Raji (cell line): ENCODE measurements around the gene NACC1.

Experiments
- POLR2A ChIP-seq: IDR thresholded peaks from 2 replicates; pipeline ENCODE4 v1.6.1; 2011; ENCODE audit warnings: low read depth, low read length, control low read depth; ENCODE audit not compliant: insufficient read depth

NACC1 gene

DNA sequence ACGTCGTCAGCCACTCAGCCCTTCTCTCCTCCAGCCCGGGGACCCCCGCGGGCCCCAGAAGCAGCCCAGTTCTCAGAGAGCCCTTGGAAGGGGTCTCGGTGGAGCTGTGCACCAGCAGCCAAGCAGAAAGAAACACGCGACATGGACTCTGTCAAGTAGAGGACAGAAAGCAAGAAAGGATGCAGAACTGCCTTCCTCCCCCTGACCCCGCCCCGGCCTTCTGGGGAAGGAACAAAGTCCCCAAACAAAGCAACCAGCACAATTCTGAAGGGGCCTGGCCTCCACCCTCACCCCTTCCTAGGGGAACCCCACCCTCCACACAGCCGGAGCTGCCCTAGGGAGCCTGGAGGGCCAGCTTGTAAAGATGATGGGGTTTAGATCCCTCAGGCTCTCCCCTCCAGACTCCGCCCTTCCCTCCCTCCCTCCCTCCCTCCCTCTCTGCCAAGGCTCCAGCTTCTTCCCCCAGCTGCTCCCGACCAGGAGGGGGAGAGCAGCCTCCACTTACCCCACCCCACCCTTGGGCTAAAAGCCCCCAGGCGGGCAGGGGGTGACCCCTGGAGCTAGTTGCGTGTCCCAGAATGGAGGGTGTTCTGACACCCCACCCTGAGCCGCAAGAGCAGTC, 23.2 kb upstream of the NACC1 start:
- no peak for TF ChIP-seq POLR2A

DNA sequence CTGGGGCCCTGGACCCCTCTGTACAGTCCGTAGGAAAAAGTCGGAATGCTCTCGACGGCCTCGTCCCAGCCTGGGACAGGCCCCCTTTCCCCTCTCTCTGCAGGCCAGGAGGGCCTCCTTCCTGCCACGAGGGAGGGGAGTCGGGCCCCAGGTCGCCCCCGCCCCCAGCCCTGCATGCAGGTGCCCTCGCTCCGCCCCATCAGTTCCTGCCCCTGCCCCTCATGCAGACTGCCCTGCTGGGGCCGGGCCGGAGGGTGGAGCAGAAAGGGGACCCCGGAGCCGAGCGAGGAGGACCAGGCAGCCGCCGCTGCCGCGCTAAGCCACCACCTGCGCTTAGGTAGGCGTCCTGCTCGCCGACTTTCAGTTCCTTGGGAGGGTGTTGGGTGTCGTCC, 22.7 kb upstream of the NACC1 start:
- TF ChIP-seq POLR2A: no peak

DNA sequence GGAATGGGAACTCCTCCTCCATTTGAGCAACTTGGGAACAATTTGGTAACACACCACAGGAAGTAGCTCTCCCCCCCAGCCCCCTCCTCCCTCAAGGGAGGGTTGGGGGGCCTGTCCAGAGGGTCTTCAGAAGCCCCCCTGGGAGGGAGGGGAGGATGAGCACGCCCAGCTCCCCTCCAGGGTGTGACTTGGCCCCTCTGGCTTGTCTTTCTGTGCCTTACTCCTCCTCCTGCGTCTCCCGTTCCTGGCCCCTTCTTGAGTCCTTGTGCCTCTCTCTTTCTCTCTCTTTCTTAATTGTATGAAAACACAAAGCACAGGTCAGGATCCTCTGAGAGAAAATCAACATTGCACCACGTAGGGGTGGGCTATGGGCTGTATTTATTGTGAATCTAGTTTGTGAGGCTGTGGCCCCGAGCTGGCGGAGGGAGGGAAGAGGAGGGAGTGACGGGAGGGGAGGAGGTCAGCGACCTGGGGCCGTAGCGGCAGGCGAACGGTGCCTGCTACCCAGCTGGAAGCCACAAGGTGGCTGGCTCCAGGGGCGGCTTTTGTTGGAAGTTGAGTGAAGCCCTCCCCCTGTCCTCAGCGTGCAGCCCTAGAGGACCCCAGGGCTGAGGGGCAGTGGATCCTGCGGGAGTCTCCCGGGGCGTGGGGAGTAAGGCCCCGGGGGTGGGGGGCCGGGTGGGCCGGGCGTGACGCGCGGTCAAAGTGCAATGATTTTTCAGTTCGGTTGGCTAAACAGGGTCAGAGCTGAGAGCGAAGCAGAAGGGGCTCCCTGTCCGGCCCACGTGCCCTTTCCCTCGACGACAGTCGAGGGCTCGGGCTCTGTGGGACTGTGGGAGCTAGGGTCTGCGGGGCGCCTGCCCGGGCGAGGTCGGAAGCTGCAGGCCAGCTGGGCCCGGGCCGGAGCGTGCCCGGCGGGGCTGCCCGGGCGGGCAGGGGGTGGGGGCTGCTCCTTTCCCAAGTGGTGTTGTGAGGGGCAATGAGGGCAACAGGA, 21.8 kb upstream of the NACC1 start:
- no peak for TF ChIP-seq POLR2A

DNA sequence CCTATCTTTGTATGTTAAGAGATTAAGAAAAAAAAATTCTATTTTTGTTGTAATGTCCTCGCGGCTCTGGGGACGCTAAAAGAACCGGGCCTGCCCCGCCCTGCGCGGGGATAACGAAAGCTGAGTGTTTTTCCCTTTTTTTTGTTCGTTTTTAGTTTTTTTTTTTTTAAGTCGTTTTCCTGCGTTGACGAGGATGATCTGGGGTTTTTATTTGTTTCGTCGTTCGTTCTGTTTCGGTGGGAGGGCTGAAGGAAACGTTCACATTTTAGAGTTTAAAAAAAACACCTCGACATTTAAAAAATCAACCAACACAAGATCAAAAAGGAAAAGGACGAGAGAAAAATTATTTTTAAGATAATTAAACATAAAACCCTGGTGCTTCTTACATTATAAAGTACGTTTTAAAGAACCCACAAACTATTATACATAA, 21.0 kb upstream of the NACC1 start:
- no peak for TF ChIP-seq POLR2A

DNA sequence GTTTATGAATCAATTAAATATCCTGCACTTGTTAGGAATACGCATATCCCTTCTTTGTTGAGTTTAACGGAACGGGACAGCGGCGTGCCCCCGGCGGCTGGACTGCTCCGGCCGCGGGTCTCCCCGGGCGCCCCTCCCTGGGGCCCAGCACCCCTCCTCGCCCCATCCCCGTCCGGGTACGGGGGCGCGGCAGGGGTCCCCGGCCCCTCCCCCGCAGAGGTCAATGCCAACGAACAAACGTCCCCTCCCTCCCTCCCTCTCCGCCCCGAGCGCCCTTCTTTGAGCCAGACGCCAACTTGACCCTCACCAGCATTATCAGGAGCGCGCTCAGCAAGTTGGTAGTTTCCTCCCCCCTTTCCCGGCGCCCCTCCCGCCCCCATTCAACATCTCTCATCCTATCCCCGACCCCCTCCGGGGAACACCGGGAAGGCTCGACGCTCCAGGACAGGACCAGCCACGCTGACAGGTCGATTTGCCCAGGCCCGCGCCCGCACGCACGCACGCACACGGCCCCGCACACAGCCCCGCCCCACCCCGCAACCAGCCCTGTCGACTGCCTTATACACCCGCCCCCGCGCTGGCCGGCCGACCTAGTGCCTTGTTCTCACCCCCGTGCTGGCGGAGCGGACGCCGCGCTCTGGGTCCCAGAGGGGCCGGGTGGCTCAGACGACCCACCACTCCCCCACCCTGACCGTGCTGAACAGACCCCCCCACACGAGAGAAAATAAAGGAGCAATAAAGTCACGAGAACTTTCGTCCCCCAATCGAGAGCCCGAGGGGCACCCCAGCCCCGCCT, 20.4 kb upstream of the NACC1 start:
- TF ChIP-seq POLR2A: 0 out of 2 replicates have a peak, but pooled peaks have one; percentile 18

DNA sequence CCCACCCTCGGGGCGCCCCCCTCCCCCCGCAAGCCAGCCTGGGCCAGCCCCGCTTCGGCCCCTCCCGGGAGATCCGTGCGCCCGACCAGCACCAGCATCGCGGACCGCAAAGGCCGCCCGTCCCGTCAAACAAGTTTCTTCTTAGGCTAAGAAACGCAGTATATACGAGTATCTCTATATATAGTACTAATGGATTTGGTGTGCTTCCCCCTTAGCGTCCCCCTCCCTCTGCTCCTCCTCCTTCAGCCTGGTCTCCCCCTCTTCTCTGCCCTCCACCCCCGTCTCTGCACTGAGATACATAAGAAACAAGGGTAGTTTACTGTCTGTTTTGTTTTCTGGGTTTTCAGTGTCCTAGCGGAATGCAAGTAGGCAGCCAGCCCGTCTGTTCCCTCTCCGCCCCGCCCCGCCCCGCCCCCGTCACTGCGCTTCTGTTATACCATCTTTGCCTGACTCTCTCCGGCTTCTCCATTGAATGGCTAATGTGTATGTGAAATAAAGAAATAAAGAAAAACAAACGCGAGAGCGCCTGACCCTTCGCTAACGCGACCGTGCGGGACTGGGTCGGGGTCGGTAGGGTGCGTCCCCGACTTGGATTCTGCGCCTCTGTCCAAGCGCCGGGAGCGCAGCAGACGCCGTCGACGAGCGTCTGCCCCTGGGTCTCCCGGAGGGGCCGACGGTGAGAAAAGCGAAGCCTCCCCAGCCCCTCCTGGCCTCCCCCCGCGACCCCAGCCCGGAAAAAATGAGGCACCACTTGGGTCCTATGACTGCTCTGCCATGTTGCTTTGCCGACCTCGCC, 19.6 kb upstream of the NACC1 start:
- no peak for TF ChIP-seq POLR2A

DNA sequence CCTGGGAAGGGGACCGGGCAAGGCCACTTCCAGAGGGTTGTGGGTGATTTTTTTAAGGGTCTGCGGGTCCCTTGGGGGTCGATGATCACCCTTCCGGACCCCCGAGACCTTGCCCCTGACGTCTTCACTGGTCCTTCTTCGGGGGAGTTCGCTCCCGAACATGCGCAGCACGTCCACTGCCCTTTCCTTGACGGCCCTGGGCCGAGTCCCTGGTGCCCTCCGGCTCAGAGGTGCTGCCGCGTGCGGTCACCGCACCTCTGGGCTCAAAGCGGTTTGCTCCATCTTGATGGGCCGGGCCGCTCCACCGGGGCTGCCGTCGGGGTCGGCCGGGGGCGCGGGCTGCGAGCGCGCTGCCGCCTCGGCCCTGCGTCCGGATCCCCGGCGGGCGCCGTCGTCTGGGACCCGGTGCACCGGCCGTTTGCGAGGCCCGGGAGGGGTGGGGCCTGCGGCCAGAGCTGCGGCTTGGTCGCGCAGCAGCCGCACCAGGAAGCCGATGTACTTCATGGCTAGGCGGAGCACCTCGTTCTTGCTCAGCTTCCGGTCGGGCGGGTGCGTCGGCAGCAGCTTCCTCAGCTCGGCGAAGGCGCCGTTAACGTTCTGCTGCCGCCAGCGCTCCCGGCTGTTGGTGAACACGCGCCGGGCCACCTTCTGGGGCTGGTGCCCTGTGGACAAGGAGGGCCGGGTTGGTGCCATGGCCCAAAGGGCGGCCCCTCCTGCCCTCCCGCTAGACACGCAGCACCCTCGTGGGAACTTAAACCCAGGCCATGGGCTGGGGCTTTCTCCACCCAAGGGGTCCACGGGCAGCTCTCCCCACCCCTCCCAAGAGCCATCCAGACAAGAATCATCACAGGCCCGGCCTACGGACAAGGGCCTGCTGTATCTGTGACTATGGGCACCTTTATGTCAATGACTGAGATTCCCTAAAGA, 18.7 kb upstream of the NACC1 start:
- no peak for TF ChIP-seq POLR2A

DNA sequence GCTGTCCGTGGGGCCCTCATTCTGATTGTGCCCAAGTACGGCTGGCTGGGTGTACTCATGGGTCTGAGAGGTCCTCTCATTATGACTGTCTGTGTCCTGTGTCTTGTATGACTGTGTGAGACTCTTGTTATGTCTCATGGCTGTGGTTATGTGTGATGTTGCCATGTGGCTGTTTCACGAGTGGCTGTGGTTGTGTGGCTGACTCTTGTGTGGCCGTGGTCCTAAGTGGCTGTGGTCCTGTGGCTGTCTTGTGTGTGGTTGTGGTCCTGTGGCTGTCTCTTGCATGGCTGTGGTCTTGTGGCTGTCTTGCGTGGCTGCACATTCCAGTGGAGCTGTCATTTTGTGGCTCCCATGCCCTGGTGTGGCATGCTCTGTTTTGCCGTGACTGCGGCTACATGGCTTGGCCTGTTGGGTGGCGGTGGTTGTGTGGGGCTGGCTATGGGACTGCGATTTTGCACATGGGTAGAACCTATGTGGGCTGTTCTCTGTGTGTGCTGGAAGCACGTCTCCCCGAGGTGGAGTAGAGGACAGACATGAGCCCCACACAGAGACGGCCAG, 18.0 kb upstream of the NACC1 start:
- no peak for TF ChIP-seq POLR2A

DNA sequence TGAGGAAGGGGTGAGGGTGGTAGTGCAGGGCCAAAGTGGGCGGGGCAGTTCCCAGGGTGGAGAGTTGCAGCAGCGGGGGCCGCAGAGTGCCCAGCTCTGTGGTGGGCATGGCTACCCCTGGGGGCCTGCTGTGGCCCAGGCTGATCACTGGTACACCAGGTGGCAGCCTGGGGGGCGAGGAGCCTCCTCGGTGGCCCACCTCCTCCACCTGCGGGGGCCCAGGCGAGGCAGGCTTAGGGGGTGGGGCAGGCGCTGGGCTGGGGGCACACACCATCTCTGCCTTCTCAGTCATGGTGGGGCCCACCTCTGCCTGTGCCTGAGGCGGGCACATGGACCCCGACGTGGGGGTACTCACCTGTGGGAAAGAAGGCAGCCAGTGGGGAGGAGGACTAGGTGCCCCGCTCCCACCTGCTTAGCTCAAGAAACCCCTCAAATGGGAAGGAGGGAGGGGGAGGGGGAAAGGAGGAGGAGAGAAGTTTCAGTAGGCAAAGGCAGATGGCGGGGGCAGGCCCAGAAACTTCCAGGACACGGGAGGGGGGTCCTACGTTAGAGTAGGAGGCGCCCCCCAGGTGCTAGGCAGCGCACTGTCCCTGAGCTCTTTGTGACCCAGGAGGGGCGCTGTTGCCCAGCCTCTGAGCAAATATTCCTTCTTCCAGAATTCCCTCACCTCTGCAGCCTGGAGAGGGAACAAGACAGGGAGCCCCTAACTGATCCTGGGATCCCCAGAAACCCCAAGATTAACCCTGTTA, 17.0 kb upstream of the NACC1 start:
- TF ChIP-seq POLR2A: no peak

DNA sequence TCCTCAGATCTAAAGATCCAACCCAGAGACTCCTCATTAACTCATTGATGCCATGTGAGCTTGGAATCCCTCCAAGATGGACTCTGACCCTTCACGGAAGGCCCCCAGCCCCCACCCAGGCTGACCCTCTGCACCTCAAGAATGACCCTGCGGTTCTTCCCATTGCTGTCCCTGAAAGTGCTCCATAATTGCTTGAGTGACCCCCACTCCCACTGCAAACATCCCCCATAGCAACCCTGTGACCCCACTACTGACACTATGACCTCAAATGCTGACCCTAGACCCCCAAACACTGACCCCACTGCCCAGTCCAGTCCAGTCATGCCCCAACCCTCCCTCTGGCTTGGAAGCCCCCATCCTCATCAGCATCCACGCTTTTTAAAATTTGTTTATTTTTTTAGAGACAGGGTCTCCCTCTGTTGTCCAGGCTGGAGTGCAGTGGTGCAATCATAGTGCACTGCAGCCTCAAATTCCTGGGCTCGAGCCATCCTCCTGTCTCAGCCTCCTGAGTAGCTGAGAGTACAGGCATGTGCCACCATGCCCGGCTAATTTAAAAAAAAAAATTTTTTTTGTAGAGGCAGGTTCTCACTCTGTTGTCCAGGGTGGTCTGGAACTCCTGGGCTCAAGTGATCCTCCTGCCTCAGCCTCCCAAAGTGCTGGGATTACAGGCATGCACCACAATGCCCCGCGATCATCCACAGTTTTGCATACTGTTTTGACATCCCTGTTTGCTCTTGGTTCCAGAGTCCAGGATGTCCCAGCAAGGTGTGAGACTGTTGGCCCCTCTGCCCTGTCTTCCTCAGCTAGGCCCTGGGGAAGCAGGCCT, 16.3 kb upstream of the NACC1 start:
- TF ChIP-seq POLR2A: peak; percentile 11; the same call in 1 of the 2 replicates

DNA sequence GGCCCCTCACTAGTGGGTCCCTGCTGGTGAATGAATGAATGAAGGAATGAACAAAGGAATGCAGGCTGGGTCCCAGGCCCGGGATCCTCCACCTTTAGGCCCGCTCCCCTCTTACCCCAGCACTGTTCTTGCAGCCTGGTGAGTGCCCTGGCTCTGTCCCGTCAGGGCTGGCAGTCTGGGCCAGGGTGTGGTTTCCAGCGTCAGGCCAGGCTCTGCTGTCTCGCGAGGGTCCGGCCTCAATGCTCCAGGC, 15.7 kb upstream of the NACC1 start:
- TF ChIP-seq POLR2A: no peak
